SK-N-SH treated with all-trans-retinoic acid at 6 μM for 48 hours (cell line): ENCODE data around the gene ATF5.

Source experiments
- ATAC-seq: fragments of 200-7000 bp; cut with Tn5 transposase; 3 replicates; pipeline ENCODE4 v1.9.1; 2020; ENCODE audit warnings: mild to moderate bottlenecking, moderate library complexity
- ARNTL ChIP-seq: fragments of 450-650 bp; formaldehyde crosslinking; IDR thresholded peaks from 2 replicates; pipeline ENCODE4 v1.5.0; 2020; ENCODE audit warnings: low read depth, mild to moderate bottlenecking, moderate library complexity, borderline replicate concordance
- BACH2 ChIP-seq: fragments of 250-450 bp; sonication (Bioruptor Pico); IDR thresholded peaks from 2 replicates; pipeline ENCODE4 v1.9.0; 2021; ENCODE audit warnings: mild to moderate bottlenecking, borderline replicate concordance
- CSDC2 ChIP-seq: fragments of 250-450 bp; sonication (Bioruptor Pico); IDR thresholded peaks from 2 replicates; pipeline ENCODE4 v1.5.0; 2020; ENCODE audit warnings: mild to moderate bottlenecking, moderate library complexity
- GLIS3 ChIP-seq: fragments of 250-450 bp; sonication (Bioruptor Pico); IDR thresholded peaks from 2 replicates; pipeline ENCODE4 v1.5.0; 2020; ENCODE audit warnings: mild to moderate bottlenecking, moderate library complexity
- ISL1 ChIP-seq: fragments of 250-450 bp; sonication (Bioruptor Pico); IDR thresholded peaks from 2 replicates; pipeline ENCODE4 v2.1.2; 2022; ENCODE audit warnings: mild to moderate bottlenecking, moderate library complexity
- OSR1 ChIP-seq: fragments of 250-450 bp; sonication (Bioruptor Pico); IDR thresholded peaks from 2 replicates; pipeline ENCODE4 v1.8.0; 2022; ENCODE audit warnings: moderate library complexity, mild to moderate bottlenecking, inconsistent platforms
- PPARA ChIP-seq: fragments of 250-450 bp; sonication (Bioruptor Pico); IDR thresholded peaks from 2 replicates; pipeline ENCODE4 v1.5.0; 2020; ENCODE audit warnings: mild to moderate bottlenecking, borderline replicate concordance
- RARB ChIP-seq: fragments of 250-450 bp; sonication (Bioruptor Pico); IDR thresholded peaks from 2 replicates; pipeline ENCODE4 v1.8.0; 2021; ENCODE audit warnings: mild to moderate bottlenecking, moderate library complexity
- SNAI2 ChIP-seq: fragments of 250-450 bp; sonication (Bioruptor Pico); IDR thresholded peaks from 2 replicates; pipeline ENCODE4 v1.5.0; 2020; ENCODE audit warnings: mild to moderate bottlenecking, moderate library complexity
- TCF4 ChIP-seq: fragments of 250-450 bp; sonication (Bioruptor Pico); IDR thresholded peaks from 2 replicates; pipeline ENCODE4 v1.8.0; 2021; ENCODE audit warnings: mild to moderate bottlenecking, moderate library complexity, borderline replicate concordance
- TOX ChIP-seq: fragments of 250-450 bp; sonication (Bioruptor Pico); IDR thresholded peaks from 2 replicates; pipeline ENCODE4 v1.8.0; 2021; ENCODE audit warnings: mild to moderate bottlenecking, moderate library complexity, borderline replicate concordance
- ZC3H10 ChIP-seq: fragments of 250-450 bp; sonication (Bioruptor Pico); IDR thresholded peaks from 2 replicates; pipeline ENCODE4 v1.5.1; 2021; ENCODE audit warnings: mild to moderate bottlenecking, moderate library complexity
- ZFP3 ChIP-seq: fragments of 250-450 bp; sonication (Bioruptor Pico); IDR thresholded peaks from 2 replicates; pipeline ENCODE4 v1.5.0; 2020; ENCODE audit warnings: mild to moderate bottlenecking, moderate library complexity
- ZFP30 ChIP-seq: fragments of 450-650 bp; formaldehyde crosslinking; IDR thresholded peaks from 2 replicates; pipeline ENCODE4 v1.5.0; 2022; ENCODE audit warnings: mild to moderate bottlenecking, moderate library complexity
- ZNF565 ChIP-seq: fragments of 450-650 bp; formaldehyde crosslinking; conservative IDR thresholded peaks from 2 replicates; pipeline ENCODE4 v1.5.0; 2020; ENCODE audit warnings: low read depth, mild to moderate bottlenecking, moderate library complexity
- ZNF70 ChIP-seq: fragments of 450-650 bp; formaldehyde crosslinking; IDR thresholded peaks from 2 replicates; pipeline ENCODE4 v1.5.0; 2020; ENCODE audit warnings: mild to moderate bottlenecking, moderate library complexity
- ZNF8 ChIP-seq: fragments of 450-650 bp; formaldehyde crosslinking; IDR thresholded peaks from 2 replicates; pipeline ENCODE4 v1.5.0; 2020; ENCODE audit warnings: mild to moderate bottlenecking, moderate library complexity
- TF ChIP-seq, protein P1 (sequence below): fragments of 250-450 bp; sonication (Bioruptor Pico); IDR thresholded peaks from 2 replicates; pipeline ENCODE4 v1.8.0; 2021; ENCODE audit warnings: low read depth, mild to moderate bottlenecking, moderate library complexity, borderline replicate concordance
- TF ChIP-seq, protein P2 (sequence below): fragments of 250-450 bp; sonication (Bioruptor Pico); IDR thresholded peaks from 2 replicates; pipeline ENCODE4 v1.8.0; 2020; ENCODE audit warnings: mild to moderate bottlenecking, moderate library complexity, borderline replicate concordance
- TF ChIP-seq, protein P3 (sequence below): fragments of 250-450 bp; sonication (Bioruptor Pico); IDR thresholded peaks from 2 replicates; pipeline ENCODE4 v1.5.1; 2021; ENCODE audit warnings: mild to moderate bottlenecking, moderate library complexity
- TF ChIP-seq, protein P4 (sequence below): fragments of 250-450 bp; sonication (Bioruptor Pico); IDR thresholded peaks from 2 replicates; pipeline ENCODE4 v1.5.0; 2020; ENCODE audit warnings: mild to moderate bottlenecking, moderate library complexity
- TF ChIP-seq, protein P5 (sequence below): fragments of 250-450 bp; sonication (Bioruptor Pico); IDR thresholded peaks from 2 replicates; pipeline ENCODE4 v1.5.1; 2020; ENCODE audit warnings: low read depth, mild to moderate bottlenecking, moderate library complexity

Gene ATF5

DNA sequence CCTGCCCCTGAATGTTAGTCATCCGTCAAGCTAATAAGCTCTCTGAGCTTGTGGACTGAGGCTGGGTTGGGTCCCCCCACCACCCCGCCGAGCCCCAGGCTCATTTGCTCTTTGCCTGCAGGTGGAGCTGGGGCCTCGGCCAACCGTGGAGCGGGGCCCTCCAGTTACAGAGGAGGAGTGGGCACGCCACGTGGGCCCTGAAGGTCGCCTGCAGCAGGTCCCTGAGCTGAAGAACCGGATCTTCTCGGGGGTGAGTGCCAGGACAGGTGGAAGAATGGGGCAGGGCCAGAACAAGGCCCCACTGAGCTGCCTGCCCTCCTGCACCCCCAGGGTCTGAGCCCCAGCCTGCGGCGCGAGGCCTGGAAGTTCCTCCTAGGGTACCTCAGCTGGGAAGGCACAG is 46.4 kb upstream of the ATF5 start:
- TF ChIP-seq ZC3H10 (CRISPR knock-in tag) (no peak), CSDC2 (CRISPR knock-in tag) (no peak), SNAI2 (CRISPR knock-in tag) (no peak), ISL1 (no peak), ZFP30 (CRISPR knock-in tag) (no peak)
- no peak for ATAC-seq

DNA sequence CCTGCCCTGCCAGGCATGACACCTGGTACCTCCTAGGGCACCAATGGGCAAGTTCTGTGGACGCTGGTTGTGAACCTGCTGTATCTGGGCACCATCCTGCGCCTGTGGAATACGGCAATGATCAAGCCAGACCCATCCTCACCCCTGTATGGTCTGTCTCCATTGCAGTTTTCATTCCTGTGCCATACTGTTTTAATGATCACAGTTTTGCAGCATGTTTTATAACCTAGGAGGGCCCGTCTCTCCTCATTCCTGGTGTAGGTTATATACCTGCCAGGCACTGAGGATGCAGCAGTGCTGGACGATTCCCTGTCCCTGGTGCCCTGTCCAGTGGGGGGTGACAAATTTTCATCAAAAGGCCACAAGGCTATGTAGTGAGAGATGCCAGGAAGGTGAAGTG is 45.9 kb upstream of the ATF5 start:
- TF ChIP-seq CSDC2 (CRISPR knock-in tag) (no peak), ZC3H10 (CRISPR knock-in tag) (no peak), TCF4 (CRISPR knock-in tag) (no peak), ISL1 (no peak), GLIS3 (no peak), TOX (CRISPR knock-in tag) (no peak), ZNF8 (CRISPR knock-in tag) (no peak), PPARA (CRISPR knock-in tag) (no peak), ARNTL (no peak), ZNF70 (CRISPR knock-in tag) (no peak)
- TF ChIP-seq, protein P1, sequence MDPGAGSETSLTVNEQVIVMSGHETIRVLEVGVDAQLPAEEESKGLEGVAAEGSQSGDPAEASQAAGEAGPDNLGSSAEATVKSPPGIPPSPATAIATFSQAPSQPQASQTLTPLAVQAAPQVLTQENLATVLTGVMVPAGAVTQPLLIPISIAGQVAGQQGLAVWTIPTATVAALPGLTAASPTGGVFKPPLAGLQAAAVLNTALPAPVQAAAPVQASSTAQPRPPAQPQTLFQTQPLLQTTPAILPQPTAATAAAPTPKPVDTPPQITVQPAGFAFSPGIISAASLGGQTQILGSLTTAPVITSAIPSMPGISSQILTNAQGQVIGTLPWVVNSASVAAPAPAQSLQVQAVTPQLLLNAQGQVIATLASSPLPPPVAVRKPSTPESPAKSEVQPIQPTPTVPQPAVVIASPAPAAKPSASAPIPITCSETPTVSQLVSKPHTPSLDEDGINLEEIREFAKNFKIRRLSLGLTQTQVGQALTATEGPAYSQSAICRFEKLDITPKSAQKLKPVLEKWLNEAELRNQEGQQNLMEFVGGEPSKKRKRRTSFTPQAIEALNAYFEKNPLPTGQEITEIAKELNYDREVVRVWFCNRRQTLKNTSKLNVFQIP: no peak
- TF ChIP-seq, protein P2, sequence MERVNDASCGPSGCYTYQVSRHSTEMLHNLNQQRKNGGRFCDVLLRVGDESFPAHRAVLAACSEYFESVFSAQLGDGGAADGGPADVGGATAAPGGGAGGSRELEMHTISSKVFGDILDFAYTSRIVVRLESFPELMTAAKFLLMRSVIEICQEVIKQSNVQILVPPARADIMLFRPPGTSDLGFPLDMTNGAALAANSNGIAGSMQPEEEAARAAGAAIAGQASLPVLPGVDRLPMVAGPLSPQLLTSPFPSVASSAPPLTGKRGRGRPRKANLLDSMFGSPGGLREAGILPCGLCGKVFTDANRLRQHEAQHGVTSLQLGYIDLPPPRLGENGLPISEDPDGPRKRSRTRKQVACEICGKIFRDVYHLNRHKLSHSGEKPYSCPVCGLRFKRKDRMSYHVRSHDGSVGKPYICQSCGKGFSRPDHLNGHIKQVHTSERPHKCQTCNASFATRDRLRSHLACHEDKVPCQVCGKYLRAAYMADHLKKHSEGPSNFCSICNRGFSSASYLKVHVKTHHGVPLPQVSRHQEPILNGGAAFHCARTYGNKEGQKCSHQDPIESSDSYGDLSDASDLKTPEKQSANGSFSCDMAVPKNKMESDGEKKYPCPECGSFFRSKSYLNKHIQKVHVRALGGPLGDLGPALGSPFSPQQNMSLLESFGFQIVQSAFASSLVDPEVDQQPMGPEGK (CRISPR knock-in tag): no peak
- TF ChIP-seq, protein P3, sequence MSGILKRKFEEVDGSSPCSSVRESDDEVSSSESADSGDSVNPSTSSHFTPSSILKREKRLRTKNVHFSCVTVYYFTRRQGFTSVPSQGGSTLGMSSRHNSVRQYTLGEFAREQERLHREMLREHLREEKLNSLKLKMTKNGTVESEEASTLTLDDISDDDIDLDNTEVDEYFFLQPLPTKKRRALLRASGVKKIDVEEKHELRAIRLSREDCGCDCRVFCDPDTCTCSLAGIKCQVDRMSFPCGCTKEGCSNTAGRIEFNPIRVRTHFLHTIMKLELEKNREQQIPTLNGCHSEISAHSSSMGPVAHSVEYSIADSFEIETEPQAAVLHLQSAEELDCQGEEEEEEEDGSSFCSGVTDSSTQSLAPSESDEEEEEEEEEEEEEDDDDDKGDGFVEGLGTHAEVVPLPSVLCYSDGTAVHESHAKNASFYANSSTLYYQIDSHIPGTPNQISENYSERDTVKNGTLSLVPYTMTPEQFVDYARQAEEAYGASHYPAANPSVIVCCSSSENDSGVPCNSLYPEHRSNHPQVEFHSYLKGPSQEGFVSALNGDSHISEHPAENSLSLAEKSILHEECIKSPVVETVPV (CRISPR knock-in tag): no peak
- no peak for ATAC-seq

DNA sequence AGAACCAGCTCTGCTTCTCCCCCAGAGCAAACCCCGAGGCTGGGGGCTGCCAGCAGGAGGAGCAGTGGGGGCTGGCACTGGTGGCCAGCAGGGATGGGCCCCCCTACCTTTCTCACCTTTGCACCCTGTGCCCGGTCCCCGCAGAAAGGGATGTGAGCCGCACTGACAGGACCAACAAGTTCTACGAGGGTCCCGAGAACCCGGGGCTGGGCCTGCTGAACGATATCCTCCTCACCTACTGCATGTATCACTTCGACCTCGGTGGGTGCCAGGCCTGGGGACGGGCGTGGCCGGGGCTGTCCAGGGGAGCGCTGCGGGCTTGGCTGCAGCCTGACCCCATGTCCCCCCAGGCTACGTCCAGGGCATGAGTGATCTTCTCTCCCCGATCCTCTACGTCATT is 44.9 kb upstream of the ATF5 start:
- no peak for TF ChIP-seq ZFP3 (CRISPR knock-in tag)
- TF ChIP-seq PPARA (CRISPR knock-in tag): no peak
- no peak for TF ChIP-seq TOX (CRISPR knock-in tag)
- TF ChIP-seq, protein P1: no peak
- no peak for TF ChIP-seq CSDC2 (CRISPR knock-in tag)
- TF ChIP-seq SNAI2 (CRISPR knock-in tag): no peak
- TF ChIP-seq, all 23 proteins: peak for 0
- ATAC-seq: no peak

DNA sequence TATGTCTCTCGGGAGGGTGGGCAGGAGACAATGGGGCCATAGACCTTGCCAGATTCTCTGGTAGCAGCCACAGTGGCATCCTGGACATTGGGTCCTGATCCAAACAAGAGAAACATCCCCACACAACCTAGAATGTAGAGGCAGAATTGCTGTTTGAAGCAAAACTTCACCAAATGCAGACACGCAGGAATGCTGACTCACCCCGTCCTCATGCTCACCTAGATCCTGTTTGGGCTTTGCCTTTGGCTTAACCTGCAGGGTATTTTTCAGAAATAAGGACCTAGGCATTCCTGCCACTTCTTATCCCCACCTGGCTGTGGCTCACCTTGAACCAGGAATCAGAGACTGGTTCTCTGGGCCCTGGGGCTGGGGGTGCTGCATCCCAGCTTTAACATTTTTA is 44.2 kb upstream of the ATF5 start:
- TF ChIP-seq BACH2 (CRISPR knock-in tag): no peak
- TF ChIP-seq OSR1: no peak
- TF ChIP-seq ZFP3 (CRISPR knock-in tag): no peak
- TF ChIP-seq ZNF8 (CRISPR knock-in tag): no peak
- no peak for TF ChIP-seq RARB (CRISPR knock-in tag)
- no peak for TF ChIP-seq ARNTL
- TF ChIP-seq ZNF565 (CRISPR knock-in tag): no peak
- no peak for TF ChIP-seq ISL1
- no peak for TF ChIP-seq PPARA (CRISPR knock-in tag)
- no peak for TF ChIP-seq SNAI2 (CRISPR knock-in tag)
- no peak for ATAC-seq

DNA sequence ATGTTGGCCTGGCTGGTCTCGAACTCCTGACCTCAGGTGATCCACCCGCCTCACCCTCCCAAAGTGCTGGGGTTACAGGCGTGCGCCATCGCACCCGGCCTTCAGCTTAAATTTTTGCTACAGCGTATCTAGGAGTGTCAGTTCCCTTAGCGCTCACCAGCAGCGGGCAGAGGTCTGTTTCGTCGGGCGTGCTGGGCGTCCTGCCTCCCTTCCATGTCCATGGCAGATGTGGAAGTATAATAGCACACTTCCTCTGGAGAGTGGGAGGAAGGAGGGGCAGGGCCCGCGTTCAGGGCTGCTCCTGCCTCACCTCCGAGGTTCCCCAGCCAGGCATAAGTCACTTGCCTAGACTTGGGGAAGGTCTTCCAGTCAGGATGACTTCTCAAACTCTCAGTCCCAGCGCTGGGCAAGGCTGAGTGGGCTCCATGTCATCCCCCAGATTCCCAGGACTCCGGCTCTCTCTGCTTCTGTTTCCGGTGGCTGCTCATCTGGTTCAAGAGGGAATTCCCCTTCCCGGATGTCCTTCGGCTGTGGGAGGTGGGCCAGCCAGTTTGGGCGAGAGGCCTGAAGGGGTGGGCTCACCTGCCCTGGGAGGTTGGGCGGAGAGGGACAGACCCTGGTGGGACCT is 41.9 kb upstream of the ATF5 start:
- no peak for ATAC-seq
- no peak for TF ChIP-seq ZC3H10 (CRISPR knock-in tag)
- no peak for TF ChIP-seq PPARA (CRISPR knock-in tag)
- no peak for TF ChIP-seq BACH2 (CRISPR knock-in tag)
- no peak for TF ChIP-seq ARNTL
- no peak for TF ChIP-seq ZFP3 (CRISPR knock-in tag)
- TF ChIP-seq, protein P4, sequence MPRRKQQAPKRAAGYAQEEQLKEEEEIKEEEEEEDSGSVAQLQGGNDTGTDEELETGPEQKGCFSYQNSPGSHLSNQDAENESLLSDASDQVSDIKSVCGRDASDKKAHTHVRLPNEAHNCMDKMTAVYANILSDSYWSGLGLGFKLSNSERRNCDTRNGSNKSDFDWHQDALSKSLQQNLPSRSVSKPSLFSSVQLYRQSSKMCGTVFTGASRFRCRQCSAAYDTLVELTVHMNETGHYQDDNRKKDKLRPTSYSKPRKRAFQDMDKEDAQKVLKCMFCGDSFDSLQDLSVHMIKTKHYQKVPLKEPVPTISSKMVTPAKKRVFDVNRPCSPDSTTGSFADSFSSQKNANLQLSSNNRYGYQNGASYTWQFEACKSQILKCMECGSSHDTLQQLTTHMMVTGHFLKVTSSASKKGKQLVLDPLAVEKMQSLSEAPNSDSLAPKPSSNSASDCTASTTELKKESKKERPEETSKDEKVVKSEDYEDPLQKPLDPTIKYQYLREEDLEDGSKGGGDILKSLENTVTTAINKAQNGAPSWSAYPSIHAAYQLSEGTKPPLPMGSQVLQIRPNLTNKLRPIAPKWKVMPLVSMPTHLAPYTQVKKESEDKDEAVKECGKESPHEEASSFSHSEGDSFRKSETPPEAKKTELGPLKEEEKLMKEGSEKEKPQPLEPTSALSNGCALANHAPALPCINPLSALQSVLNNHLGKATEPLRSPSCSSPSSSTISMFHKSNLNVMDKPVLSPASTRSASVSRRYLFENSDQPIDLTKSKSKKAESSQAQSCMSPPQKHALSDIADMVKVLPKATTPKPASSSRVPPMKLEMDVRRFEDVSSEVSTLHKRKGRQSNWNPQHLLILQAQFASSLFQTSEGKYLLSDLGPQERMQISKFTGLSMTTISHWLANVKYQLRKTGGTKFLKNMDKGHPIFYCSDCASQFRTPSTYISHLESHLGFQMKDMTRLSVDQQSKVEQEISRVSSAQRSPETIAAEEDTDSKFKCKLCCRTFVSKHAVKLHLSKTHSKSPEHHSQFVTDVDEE (CRISPR knock-in tag): no peak
- no peak for TF ChIP-seq RARB (CRISPR knock-in tag)
- TF ChIP-seq ZFP30 (CRISPR knock-in tag): no peak
- TF ChIP-seq CSDC2 (CRISPR knock-in tag): no peak
- TF ChIP-seq ISL1: no peak
- TF ChIP-seq, protein P5, sequence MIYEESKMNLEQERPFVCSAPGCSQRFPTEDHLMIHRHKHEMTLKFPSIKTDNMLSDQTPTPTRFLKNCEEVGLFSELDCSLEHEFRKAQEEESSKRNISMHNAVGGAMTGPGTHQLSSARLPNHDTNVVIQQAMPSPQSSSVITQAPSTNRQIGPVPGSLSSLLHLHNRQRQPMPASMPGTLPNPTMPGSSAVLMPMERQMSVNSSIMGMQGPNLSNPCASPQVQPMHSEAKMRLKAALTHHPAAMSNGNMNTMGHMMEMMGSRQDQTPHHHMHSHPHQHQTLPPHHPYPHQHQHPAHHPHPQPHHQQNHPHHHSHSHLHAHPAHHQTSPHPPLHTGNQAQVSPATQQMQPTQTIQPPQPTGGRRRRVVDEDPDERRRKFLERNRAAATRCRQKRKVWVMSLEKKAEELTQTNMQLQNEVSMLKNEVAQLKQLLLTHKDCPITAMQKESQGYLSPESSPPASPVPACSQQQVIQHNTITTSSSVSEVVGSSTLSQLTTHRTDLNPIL (CRISPR knock-in tag): no peak
- TF ChIP-seq ZNF565 (CRISPR knock-in tag): no peak
